ENCODE data around the gene PTPRD. TPM values are rescaled to one million over a fixed set of nuclear protein-coding genes. Genes with fewer than 3 reads are reported as not detected.

The PTPRD gene
- total RNA-seq, 1 donor from 2014 or later = 5.7 TPM

GRCh38 chr9:10014889-10015288 is 597.9 kb downstream of the PTPRD start:
- DNase-seq (ENCODE audit: low spot score) = no peak
- TF ChIP-seq, protein P1, sequence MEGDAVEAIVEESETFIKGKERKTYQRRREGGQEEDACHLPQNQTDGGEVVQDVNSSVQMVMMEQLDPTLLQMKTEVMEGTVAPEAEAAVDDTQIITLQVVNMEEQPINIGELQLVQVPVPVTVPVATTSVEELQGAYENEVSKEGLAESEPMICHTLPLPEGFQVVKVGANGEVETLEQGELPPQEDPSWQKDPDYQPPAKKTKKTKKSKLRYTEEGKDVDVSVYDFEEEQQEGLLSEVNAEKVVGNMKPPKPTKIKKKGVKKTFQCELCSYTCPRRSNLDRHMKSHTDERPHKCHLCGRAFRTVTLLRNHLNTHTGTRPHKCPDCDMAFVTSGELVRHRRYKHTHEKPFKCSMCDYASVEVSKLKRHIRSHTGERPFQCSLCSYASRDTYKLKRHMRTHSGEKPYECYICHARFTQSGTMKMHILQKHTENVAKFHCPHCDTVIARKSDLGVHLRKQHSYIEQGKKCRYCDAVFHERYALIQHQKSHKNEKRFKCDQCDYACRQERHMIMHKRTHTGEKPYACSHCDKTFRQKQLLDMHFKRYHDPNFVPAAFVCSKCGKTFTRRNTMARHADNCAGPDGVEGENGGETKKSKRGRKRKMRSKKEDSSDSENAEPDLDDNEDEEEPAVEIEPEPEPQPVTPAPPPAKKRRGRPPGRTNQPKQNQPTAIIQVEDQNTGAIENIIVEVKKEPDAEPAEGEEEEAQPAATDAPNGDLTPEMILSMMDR (IDR thresholded peaks at IDR 0.05) = no peak
- peaks cover 2% of the 10 kb centered on the region for H3K27me3 Mint-ChIP-seq (ENCODE audit: low read depth)
- H3K4me3 Mint-ChIP-seq (ENCODE audit: unreplicated experiment) = no peak overlapping the region
- H3K4me1 Mint-ChIP-seq (ENCODE audit: low read depth) = no peaks in the 10 kb centered on the region
- no peak overlapping the region for H3K27ac Mint-ChIP-seq (ENCODE audit: unreplicated experiment)
- H3K36me3 Mint-ChIP-seq (ENCODE audit: low read depth) = no peaks in the 10 kb centered on the region
- no peaks in the 10 kb centered on the region for H3K9me3 Mint-ChIP-seq (ENCODE audit: low read depth)

GRCh38 chr9:10009401-10009800 is 603.4 kb downstream of the PTPRD start:
- H3K27ac Mint-ChIP-seq (ENCODE audit: unreplicated experiment) = no peak overlapping the region
- no peak overlapping the region for H3K4me3 Mint-ChIP-seq (ENCODE audit: unreplicated experiment)
- no peaks in the 10 kb centered on the region for H3K4me1 Mint-ChIP-seq (ENCODE audit: low read depth)
- DNase-seq (ENCODE audit: low spot score) = no peak
- H3K9me3 Mint-ChIP-seq (ENCODE audit: low read depth) = no peaks in the 10 kb centered on the region
- H3K27me3 Mint-ChIP-seq (ENCODE audit: low read depth) = no peaks in the 10 kb centered on the region
- TF ChIP-seq, protein P1 (IDR thresholded peaks at IDR 0.05) = no peak
- no peaks in the 10 kb centered on the region for H3K36me3 Mint-ChIP-seq (ENCODE audit: low read depth)

GRCh38 chr9:10008101-10008799 is 604.6 kb downstream of the PTPRD start:
- H3K4me3 Mint-ChIP-seq (ENCODE audit: unreplicated experiment) = no peak overlapping the region
- H3K27ac Mint-ChIP-seq (ENCODE audit: unreplicated experiment) = no peak overlapping the region
- DNase-seq (ENCODE audit: low spot score) = no peak
- no peaks in the 10 kb centered on the region for H3K9me3 Mint-ChIP-seq (ENCODE audit: low read depth)
- TF ChIP-seq, protein P1 (IDR thresholded peaks at IDR 0.05) = no peak
- no peaks in the 10 kb centered on the region for H3K36me3 Mint-ChIP-seq (ENCODE audit: low read depth)
- no peaks in the 10 kb centered on the region for H3K27me3 Mint-ChIP-seq (ENCODE audit: low read depth)
- H3K4me1 Mint-ChIP-seq (ENCODE audit: low read depth) = no peaks in the 10 kb centered on the region

DNA sequence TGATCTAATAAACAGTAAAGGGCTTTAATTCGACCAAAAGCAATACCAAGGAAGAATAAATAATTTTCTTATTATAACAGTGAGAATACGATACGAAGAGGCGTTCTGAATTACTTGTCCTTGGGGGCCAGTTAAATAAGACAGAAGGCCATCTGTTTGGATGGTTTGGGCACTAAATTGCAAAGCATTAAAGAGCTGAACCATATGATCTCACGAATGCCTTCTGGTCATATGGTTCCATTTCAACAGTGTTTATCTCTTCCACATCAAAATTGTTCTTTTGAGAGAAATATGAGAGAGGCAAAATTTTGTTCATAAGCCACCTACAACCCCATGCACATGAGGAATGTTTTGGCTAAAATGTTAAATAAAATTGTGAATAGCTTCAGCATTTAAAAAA is 605.4 kb downstream of the PTPRD start:
- Mint-ChIP-seq H3K4me3 (ENCODE audit: unreplicated experiment) (no peak overlapping the region), H3K27me3 (ENCODE audit: low read depth) (no peaks in the 10 kb centered on the region), H3K36me3 (ENCODE audit: low read depth) (no peaks in the 10 kb centered on the region), H3K4me1 (ENCODE audit: low read depth) (no peaks in the 10 kb centered on the region), H3K27ac (ENCODE audit: unreplicated experiment) (no peak overlapping the region), H3K9me3 (ENCODE audit: low read depth) (no peaks in the 10 kb centered on the region)
- DNase-seq (ENCODE audit: low spot score) = no peak
- TF ChIP-seq, protein P1 (IDR thresholded peaks at IDR 0.05) = no peak

DNA sequence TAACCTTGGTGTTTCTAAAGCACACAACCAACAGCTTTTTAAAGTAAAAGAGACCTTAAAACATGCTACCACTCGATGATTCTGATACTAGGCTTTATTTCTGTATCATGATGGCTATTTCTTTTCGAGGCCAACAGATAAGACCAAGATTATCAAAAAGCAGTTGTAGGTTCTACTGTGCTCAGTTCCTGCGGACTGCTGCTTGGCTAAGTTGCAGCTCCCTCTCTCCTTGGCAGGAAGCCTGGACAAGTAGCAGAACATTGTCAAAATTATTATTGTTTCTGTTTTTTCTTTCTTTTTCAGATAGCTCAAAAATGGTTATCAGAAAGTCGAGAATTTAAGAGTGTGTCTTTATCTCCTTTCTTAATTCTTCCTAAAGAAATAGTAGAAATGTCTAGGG is 607.6 kb downstream of the PTPRD start:
- Mint-ChIP-seq H3K27me3 (ENCODE audit: low read depth) (no peaks in the 10 kb centered on the region), H3K4me3 (ENCODE audit: unreplicated experiment) (no peak overlapping the region), H3K27ac (ENCODE audit: unreplicated experiment) (no peak overlapping the region), H3K36me3 (ENCODE audit: low read depth) (no peaks in the 10 kb centered on the region), H3K9me3 (ENCODE audit: low read depth) (no peaks in the 10 kb centered on the region), H3K4me1 (ENCODE audit: low read depth) (no peaks in the 10 kb centered on the region)
- TF ChIP-seq, protein P1 (IDR thresholded peaks at IDR 0.05) = no peak
- DNase-seq (ENCODE audit: low spot score) = no peak

Measured in chondrocyte (in vitro differentiated cells).